ENCODE data around the gene SLC19A1.

SLC19A1 gene

DNA sequence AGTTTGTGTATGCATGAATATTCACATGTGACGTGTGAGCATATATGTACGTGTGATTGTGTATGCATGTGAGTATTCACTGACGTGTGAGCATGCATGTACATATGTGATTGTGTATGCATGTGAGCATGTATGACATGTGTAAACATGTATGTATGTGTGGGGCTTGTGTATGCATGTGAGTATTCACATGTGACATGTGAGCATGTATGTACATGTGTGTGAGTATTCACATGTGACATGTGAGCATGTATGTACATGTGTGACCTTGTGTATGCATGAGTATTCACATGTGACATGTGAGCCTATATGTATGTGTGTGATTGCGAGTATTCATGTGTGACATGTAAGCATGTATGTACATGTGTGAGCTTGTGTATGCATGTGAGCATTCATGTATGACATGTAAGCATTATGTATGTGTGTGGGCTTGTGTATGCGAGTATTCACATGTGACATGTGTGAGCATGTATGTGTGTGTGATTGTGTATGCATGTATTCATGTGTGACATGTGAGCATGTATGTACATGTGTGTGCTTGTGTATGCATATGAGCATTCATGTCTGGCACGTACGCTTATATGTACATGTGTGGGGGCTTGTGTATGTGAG lies 89.4 kb downstream of the SLC19A1 start:
- DNase-seq (ENCODE audit: low read depth), result no peak

DNA sequence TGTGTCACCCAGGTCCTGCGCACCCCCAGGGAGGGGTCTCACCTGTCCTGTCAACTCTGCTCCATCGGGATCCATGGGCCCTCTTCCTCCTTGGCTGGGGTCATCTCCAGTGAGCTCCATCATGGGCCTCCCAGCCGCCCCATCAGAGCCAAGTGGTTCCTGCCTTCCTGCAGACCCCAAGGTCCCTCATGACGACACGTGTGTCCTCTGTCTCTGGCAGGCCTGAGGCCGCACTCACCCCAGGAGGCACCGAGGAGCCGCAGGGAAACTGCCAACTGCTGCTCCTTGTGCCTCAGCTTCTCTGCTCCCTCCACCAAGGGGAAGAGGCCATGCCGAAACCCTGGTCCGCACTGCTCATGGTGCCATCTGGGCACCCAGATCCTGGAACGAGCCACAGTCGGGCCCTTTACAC lies 90.5 kb downstream of the SLC19A1 start:
- DNase-seq (ENCODE audit: low read depth), result no peak

DNA sequence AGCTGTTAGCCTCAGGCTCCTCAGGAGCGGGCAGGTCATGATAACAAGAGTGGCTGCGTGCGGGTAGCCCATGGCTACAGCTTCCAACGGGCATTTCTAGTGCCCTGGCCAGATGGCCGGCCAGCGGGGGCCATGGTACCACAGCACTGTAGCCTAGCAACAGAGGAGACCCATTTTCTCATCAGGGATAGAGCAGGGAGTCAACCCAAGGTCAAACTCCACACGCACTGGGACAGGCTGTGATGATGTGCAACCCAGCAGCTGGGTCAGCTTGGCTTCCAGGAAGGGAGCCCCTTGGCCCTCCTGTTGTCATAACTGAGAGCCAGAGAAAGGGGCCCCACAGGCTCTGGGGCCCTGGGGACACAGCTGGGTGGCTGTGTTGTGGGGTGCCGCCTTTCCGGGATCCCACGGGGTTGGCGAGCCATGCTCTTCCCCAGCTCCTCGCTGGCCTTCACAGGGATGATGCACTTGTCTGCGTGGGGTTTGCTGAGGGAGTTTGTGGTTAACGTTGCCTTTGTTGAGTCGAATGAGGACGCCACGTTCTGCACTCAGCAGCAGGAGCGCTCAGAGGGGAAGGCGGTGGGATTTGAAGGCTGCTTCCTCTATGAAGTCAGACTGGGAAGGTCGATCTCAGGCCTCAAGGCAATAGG lies 91.0 kb downstream of the SLC19A1 start:
- no peak for DNase-seq (ENCODE audit: low read depth)

DNA sequence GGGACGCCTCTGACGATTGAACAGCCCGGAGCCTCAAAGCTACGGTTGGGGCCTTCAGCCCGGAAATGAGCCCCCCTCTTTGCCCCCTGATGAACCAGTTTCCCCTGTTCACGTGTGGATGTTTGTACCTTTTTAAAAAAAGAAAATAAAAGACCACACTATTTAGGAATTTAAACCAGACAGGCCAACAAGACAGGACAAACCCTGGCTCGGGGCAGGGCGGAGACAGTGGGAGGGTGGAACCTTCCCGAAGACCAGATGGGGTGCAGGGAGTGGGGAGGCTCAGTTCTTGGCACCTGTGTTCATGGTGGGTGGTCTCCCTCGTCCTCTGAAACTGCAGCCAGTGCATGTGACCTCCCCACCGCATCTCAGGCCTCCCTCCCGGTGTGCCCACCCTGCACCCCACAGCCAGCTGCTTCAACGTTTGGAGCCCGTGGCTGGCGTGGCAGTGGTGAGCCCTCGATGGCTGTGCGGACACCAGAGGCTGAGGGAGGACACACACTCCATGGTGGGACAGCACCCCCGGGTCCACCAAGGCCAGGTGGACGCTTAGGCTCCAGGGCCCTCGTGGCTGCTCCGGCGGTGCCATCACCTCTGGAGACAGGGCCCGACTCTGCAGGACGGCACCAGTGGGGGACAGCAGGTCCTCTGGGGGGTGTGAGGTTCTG lies 91.7 kb downstream of the SLC19A1 start:
- DNase-seq (ENCODE audit: low read depth), result no peak

DNA sequence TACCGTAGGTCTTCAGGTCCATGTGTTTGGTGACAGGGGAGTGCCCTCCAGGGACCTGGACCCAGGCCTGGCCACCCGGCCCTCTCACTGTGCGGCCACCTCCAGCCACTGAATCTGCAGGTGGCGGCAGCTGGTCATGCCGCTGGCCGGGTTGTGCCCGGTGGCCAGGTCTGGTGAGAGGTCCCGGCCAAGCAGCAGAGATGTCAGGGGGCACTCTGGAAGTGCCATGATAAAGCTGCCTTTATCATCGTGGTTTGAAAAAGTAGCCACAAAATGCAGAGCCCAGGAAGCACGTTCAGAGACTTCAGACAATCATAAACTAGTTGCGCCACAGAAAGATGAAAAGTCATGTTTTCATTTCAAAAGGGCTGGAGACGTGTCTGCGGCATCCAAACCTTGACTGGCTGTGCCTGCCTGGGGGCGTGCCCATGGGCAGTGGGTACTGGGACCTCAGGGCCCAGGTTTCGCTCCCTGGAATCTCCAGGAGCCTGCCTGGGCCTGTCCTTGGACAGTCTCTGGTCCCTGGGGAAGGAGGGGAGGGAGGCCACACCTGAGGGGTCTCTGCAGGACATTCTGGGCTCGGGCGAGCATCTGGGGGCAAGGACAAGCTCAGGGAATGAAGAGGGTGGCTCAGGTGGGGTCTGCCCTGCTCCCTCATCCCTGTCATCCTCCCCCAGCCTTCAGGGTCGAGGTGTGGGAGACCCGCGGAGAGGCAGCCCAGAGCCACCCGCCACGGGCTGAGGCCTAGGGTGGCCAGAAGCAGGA lies 92.4 kb downstream of the SLC19A1 start:
- DNase-seq (ENCODE audit: low read depth), result no peak

DNA sequence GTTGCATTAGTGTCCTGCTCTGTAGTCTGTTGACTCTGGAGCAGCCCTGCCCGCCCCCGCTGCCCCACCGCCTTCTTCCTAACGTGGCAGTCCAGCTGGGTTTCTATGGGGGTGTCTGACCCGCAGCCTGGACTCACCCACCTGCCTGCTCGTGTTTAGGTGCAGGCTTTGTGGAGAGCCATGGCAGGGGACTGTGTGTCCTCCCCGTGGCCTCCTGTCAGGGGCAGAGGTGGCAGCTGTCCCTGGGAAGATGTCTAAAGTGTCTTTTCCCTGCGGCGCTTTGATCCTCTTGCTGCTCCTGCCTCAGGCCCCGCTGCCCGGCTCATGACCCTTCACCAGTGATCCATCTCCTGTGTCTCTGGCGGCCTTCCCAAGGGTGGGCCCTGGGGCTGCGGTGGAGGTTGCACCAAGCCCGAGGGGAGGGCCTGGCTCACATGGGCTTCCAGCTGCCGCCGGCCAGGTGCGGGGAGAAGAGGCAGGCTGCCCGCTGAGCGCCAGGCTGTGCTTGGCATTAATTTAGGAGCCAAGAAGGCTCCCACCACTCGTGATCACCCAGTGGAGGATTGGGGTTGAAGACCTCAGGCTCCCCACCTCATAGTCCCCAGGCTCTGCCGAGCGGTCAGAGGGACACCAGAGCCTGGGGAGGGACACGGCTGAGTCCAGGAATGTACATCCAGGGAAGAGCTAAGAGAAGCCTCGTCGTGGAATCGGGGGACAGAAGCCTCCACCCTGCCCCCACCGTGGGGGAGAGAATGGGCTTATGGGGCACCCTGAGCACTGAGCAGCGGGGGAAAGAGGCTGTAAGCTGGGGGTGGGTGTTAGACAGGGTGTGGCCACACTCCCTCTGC lies 93.2 kb downstream of the SLC19A1 start:
- DNase-seq (ENCODE audit: low read depth), result no peak

DNA sequence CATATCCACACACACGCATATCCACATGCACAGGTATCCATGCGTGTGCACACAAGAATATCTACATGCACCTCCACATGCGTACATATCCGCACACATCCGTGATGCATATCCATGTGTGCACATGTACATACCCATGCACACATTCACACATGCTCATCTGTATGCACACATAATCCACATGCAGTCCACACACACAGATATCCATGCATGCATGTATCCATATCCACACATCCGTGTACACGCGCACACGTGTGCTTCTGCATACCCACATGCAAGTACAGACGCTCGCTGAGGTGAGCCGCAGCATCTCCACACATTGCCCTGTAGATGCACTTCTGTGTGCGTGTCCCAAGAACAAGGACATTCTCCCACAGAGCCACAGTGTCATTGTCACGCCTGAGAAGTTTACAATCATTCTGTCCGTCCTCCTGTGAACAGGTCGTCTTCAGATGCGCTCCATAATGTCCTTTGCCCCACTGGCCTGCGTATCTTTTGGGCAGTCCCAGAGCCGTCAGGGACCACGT lies 93.9 kb downstream of the SLC19A1 start:
- DNase-seq (ENCODE audit: low read depth), result no peak

Measured in stimulated activated CD8-positive, alpha-beta memory T cell treated with anti-CD3 and anti-CD28 coated beads, Interleukin-7, amount 100 ng/mL, for 24 hours (primary cell).